ENCODE measurements around the gene ATP6V0B. TPM values are rescaled to one million over a fixed set of nuclear protein-coding genes. Genes with fewer than 3 reads are reported as not detected.
A peak's percentile ranks its signal among the peaks of the same experiment; 100 is the strongest.

Gene ATP6V0B
- total and polyA plus RNA-seq, 2 of the 13 experiments (the other 11 are each of a cell fraction or from before 2014, with no cell fraction given): 157 to 161 TPM

DNA sequence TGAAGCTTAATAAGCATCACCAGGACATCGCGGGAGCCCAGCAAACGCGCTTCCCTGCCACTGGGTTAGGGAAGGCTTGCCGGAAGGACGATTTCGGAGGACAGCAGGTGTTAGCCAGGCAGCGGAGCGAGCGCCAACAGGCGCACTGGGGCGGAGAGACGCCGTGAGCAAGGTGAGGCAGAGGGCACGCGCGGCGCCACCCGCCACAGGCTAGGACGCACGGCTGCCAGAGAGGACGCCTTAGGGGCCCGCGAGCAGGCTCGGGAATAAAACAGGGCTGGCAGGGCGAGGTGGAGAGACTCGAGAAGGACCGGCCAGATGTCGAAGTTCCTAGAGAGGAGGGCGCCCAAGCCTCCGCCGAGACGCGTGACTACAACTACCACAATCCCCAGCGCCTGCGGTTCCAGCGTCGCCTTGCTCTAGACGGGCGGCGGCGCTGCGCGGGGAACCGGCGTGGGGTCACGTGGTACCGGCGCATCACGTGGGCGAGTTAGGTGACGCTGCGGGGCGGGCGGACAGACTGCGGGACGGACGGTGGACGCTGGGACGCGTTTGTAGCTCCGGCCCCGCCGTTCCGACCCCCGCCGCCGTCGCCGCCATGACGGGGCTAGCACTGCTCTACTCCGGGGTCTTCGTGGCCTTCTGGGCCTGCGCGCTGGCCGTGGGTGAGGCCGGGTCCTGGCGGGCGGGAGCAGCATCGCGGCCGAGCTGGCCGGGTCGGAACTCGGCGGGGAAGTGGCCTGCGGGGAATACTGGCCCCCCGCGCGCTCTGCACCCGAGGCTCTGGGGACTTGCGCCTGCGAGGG, at the start of gene ATP6V0B (continued):
- TF ChIP-seq, protein P1, sequence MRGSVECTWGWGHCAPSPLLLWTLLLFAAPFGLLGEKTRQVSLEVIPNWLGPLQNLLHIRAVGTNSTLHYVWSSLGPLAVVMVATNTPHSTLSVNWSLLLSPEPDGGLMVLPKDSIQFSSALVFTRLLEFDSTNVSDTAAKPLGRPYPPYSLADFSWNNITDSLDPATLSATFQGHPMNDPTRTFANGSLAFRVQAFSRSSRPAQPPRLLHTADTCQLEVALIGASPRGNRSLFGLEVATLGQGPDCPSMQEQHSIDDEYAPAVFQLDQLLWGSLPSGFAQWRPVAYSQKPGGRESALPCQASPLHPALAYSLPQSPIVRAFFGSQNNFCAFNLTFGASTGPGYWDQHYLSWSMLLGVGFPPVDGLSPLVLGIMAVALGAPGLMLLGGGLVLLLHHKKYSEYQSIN (CRISPR knock-in tag; IDR thresholded peaks at IDR 0.05; ENCODE audit: borderline replicate concordance): no peak
- no peak for TF ChIP-seq ZNF232 (CRISPR knock-in tag; IDR thresholded peaks at IDR 0.05; ENCODE audit: borderline replicate concordance)
- TF ChIP-seq, protein P2, sequence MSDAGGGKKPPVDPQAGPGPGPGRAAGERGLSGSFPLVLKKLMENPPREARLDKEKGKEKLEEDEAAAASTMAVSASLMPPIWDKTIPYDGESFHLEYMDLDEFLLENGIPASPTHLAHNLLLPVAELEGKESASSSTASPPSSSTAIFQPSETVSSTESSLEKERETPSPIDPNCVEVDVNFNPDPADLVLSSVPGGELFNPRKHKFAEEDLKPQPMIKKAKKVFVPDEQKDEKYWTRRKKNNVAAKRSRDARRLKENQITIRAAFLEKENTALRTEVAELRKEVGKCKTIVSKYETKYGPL (CRISPR knock-in tag; IDR thresholded peaks at IDR 0.05): no peak
- no peak for TF ChIP-seq ZNF382 (CRISPR knock-in tag; IDR thresholded peaks at IDR 0.05; ENCODE audit: borderline replicate concordance)
- TF ChIP-seq ZNF652 (CRISPR knock-in tag; IDR thresholded peaks at IDR 0.05; ENCODE audit: borderline replicate concordance, low read depth): no peak
- no peak; the same call in 1 of the 2 replicates for TF ChIP-seq ZNF878 (CRISPR knock-in tag; IDR thresholded peaks at IDR 0.05)
- TF ChIP-seq, protein P3, sequence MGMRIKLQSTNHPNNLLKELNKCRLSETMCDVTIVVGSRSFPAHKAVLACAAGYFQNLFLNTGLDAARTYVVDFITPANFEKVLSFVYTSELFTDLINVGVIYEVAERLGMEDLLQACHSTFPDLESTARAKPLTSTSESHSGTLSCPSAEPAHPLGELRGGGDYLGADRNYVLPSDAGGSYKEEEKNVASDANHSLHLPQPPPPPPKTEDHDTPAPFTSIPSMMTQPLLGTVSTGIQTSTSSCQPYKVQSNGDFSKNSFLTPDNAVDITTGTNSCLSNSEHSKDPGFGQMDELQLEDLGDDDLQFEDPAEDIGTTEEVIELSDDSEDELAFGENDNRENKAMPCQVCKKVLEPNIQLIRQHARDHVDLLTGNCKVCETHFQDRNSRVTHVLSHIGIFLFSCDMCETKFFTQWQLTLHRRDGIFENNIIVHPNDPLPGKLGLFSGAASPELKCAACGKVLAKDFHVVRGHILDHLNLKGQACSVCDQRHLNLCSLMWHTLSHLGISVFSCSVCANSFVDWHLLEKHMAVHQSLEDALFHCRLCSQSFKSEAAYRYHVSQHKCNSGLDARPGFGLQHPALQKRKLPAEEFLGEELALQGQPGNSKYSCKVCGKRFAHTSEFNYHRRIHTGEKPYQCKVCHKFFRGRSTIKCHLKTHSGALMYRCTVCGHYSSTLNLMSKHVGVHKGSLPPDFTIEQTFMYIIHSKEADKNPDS (CRISPR knock-in tag; IDR thresholded peaks at IDR 0.05): no peak
- TF ChIP-seq MAFF (IDR thresholded peaks at IDR 0.05; ENCODE audit: low read depth, low read length): no peak
- TF ChIP-seq MED1 (CRISPR knock-in tag; IDR thresholded peaks at IDR 0.05): peak; percentile 47; the same call in 1 of the 2 replicates
- TF ChIP-seq ZBTB3 (CRISPR knock-in tag; IDR thresholded peaks at IDR 0.05; ENCODE audit: borderline replicate concordance, low read depth): no peak
- TF ChIP-seq HNF4G (IDR thresholded peaks at IDR 0.05; ENCODE audit: borderline replicate concordance, low read depth, low read length): no peak
- no peak for TF ChIP-seq HNF4G (CRISPR knock-in tag; IDR thresholded peaks at IDR 0.05; ENCODE audit: borderline replicate concordance, low read depth)
- TF ChIP-seq NCOA5 (CRISPR knock-in tag; IDR thresholded peaks at IDR 0.05): no peak
- TF ChIP-seq, protein P4, sequence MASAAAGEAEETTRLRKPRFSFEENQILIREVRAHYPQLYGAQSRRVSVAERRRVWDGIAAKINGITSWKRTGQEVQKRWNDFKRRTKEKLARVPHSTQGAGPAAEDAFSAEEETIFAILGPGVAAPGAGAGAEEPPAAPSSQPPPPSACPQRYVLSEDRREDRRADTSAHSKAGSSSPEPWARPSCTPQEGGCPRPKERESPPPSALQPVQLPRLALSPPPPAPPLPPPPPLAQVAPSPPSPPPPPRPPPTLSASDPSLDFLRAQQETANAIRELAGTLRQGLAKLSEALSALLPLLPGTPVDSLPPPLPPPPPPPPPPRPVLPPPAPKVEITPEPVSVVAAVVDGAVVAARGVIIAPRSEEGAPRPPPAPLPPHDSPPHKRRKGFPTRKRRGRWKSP (CRISPR knock-in tag; IDR thresholded peaks at IDR 0.05): peak; percentile 78
- TF ChIP-seq ELF1 (CRISPR knock-in tag; IDR thresholded peaks at IDR 0.05): peak; percentile 60
- no peak; the same call in 1 of the 2 replicates for TF ChIP-seq MIER3 (CRISPR knock-in tag; IDR thresholded peaks at IDR 0.05; ENCODE audit: borderline replicate concordance)
- peak; percentile 92 for TF ChIP-seq HNRNPLL (IDR thresholded peaks at IDR 0.05; ENCODE audit: low read depth, low read length, poor library complexity, severe bottlenecking)
- TF ChIP-seq TCF7L2 (IDR thresholded peaks at IDR 0.05; ENCODE audit: low read depth, low read length): no peak
- TF ChIP-seq, protein P5, sequence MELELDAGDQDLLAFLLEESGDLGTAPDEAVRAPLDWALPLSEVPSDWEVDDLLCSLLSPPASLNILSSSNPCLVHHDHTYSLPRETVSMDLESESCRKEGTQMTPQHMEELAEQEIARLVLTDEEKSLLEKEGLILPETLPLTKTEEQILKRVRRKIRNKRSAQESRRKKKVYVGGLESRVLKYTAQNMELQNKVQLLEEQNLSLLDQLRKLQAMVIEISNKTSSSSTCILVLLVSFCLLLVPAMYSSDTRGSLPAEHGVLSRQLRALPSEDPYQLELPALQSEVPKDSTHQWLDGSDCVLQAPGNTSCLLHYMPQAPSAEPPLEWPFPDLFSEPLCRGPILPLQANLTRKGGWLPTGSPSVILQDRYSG (CRISPR knock-in tag; IDR thresholded peaks at IDR 0.05): 0 out of 2 replicates have a peak, but pooled peaks have one; percentile 48
- no peak for TF ChIP-seq ZNF468 (CRISPR knock-in tag; IDR thresholded peaks at IDR 0.05)
- no peak for TF ChIP-seq ZNF567 (CRISPR knock-in tag; IDR thresholded peaks at IDR 0.05; ENCODE audit: borderline replicate concordance)
- 0 out of 2 replicates have a peak, but pooled peaks have one; percentile 20 for TF ChIP-seq GATAD2A (CRISPR knock-in tag; IDR thresholded peaks at IDR 0.05)
- peak; percentile 82 for TF ChIP-seq U2AF1 (optimal IDR thresholded peaks at IDR 0.05; ENCODE audit: low read depth, low read length)

All from HepG2 (cell line).